ENCODE measurements around the gene IFT57. TPM values are rescaled to one million over a fixed set of nuclear protein-coding genes. Genes with fewer than 3 reads are reported as not detected.
A peak's percentile ranks its signal among the peaks of the same experiment; 100 is the strongest.
"Not testable (repeated sequence)": the region's sequence is repeated elsewhere in the genome, so short reads cannot be mapped to it uniquely, and the experiment has no call there.

IFT57 gene
- total RNA-seq (ENCODE audit: low replicate concordance), result 65.6 and 90.5 TPM in 2 replicates

- H3K4me1 Mint-ChIP-seq, result peaks cover 51% of the 10 kb centered on the region
Observed at GRCh38 chr3:108221911-108222852, at the start of gene IFT57. IFT57 (minus strand) TSS chr3:108222424; CDS start chr3:108222322, 102 bp downstream.

GRCh38 chr3:108271626-108272025, 49.4 kb upstream of the IFT57 start:
- Histone ChIP-seq H3K4me1 (no peaks in the 10 kb centered on the region), H3F3A (ENCODE audit: low read depth) (no peaks in the 10 kb centered on the region), H3K4me3 (no peak overlapping the region), H3K36me3 (no peaks in the 10 kb centered on the region), H3K27me3 (no peaks in the 10 kb centered on the region), H3K27ac (no peak overlapping the region), H2AFZ (replicated peaks) (no peak overlapping the region), H3K79me2 (ENCODE audit: low read depth) (no peaks in the 10 kb centered on the region), H4K20me1 (ENCODE audit: low read depth) (no peaks in the 10 kb centered on the region), H3K9ac (no peak overlapping the region), H3K4me2 (no peak overlapping the region), H3K9me3 (ENCODE audit: low read depth) (no peaks in the 10 kb centered on the region)
- no peak overlapping the region for H3K27ac Mint-ChIP-seq
- H3K9me3 Mint-ChIP-seq, result peaks cover 12% of the 10 kb centered on the region
- H3K4me3 Mint-ChIP-seq, result no peak overlapping the region
- no peaks in the 10 kb centered on the region for H3K36me3 Mint-ChIP-seq
- DNase-seq (ENCODE audit: low spot score), result no peak
- no peaks in the 10 kb centered on the region for H3K4me1 Mint-ChIP-seq
- TF ChIP-seq EZH2 (IDR thresholded peaks at IDR 0.05) (no peak), EZH2phosphoT487 (IDR thresholded peaks at IDR 0.05) (no peak), CTCF (IDR thresholded peaks at IDR 0.05) (no peak)
- H3K27me3 Mint-ChIP-seq (ENCODE audit: insufficient read depth, low read depth), result peaks cover under 1% of the 10 kb centered on the region

More at GRCh38 chr3:108221911-108222852, at the start of gene IFT57:
- no peaks in the 10 kb centered on the region for H3K27me3 ChIP-seq
- Mint-ChIP-seq H3K27me3 (ENCODE audit: insufficient read depth, low read depth) (no peaks in the 10 kb centered on the region), H3K36me3 (peaks cover 2% of the 10 kb centered on the region), H3K9me3 (no peaks in the 10 kb centered on the region), H3K4me3 (peak within 1 kb of the TSS; percentile 99), H3K27ac (peak within 1 kb of the TSS; percentile 99)
- H4K20me1 ChIP-seq (ENCODE audit: low read depth), result no peaks in the 10 kb centered on the region
- peaks cover 52% of the 10 kb centered on the region for H3K4me1 ChIP-seq
- no peak for TF ChIP-seq CTCF (IDR thresholded peaks at IDR 0.05)
- no peak for TF ChIP-seq EZH2 (IDR thresholded peaks at IDR 0.05)
- H3K36me3 ChIP-seq, result peaks cover 5% of the 10 kb centered on the region
- H3K9ac ChIP-seq, result peak within 1 kb of the TSS; percentile 65
- peak within 1 kb of the TSS; percentile 83 for H2AFZ ChIP-seq (replicated peaks)
- peak within 1 kb of the TSS; percentile 89 for H3K27ac ChIP-seq
- peak within 1 kb of the TSS; percentile 84 for H3K4me2 ChIP-seq
- H3F3A ChIP-seq (ENCODE audit: low read depth), result peaks cover 38% of the 10 kb centered on the region
- peaks cover 30% of the 10 kb centered on the region for H3K79me2 ChIP-seq (ENCODE audit: low read depth)
- H3K4me3 ChIP-seq, result peak within 1 kb of the TSS; percentile 71
- peak; percentile 99 for DNase-seq (ENCODE audit: low spot score)
- H3K9me3 ChIP-seq (ENCODE audit: low read depth), result no peaks in the 10 kb centered on the region

GRCh38 chr3:108268235-108268634, 46.0 kb upstream of the IFT57 start:
- not testable (repeated sequence) for H3F3A ChIP-seq (ENCODE audit: low read depth); H3K4me3 ChIP-seq; H3K9me3 Mint-ChIP-seq; H3K27ac ChIP-seq; H3K4me2 ChIP-seq; H3K27me3 ChIP-seq; H3K79me2 ChIP-seq (ENCODE audit: low read depth); H3K36me3 Mint-ChIP-seq; H3K4me3 Mint-ChIP-seq; H3K4me1 Mint-ChIP-seq; H3K36me3 ChIP-seq; H3K9ac ChIP-seq; H2AFZ ChIP-seq (replicated peaks); H3K9me3 ChIP-seq (ENCODE audit: low read depth); H4K20me1 ChIP-seq (ENCODE audit: low read depth); H3K27me3 Mint-ChIP-seq (ENCODE audit: insufficient read depth, low read depth); DNase-seq (ENCODE audit: low spot score); H3K27ac Mint-ChIP-seq; H3K4me1 ChIP-seq

GRCh38 chr3:108264534-108265298, 42.5 kb upstream of the IFT57 start:
- H3K27ac Mint-ChIP-seq; DNase-seq (ENCODE audit: low spot score): not testable (repeated sequence)

More at GRCh38 chr3:108264534-108265298, 42.5 kb upstream of the IFT57 start:
- not testable (repeated sequence) for H3K36me3 ChIP-seq; H3F3A ChIP-seq (ENCODE audit: low read depth); H3K4me2 ChIP-seq; H3K9me3 ChIP-seq (ENCODE audit: low read depth); H3K27me3 ChIP-seq; H3K36me3 Mint-ChIP-seq; H3K9ac ChIP-seq; H3K9me3 Mint-ChIP-seq; H3K4me1 ChIP-seq; H3K79me2 ChIP-seq (ENCODE audit: low read depth); H2AFZ ChIP-seq (replicated peaks); H3K4me1 Mint-ChIP-seq; H3K4me3 ChIP-seq; H3K27me3 Mint-ChIP-seq (ENCODE audit: insufficient read depth, low read depth); H3K4me3 Mint-ChIP-seq; H4K20me1 ChIP-seq (ENCODE audit: low read depth); H3K27ac ChIP-seq
